ENCODE measurements around the gene ELMO2. TPM values are rescaled to one million over a fixed set of nuclear protein-coding genes. Genes with fewer than 3 reads are reported as not detected.

ELMO2 gene
- total and polyA plus RNA-seq, 2 experiments from 2014 or later, result 38.4 to 51.1 TPM

- H3K4me3 ChIP-seq, result no peak overlapping the region
- H4K20me1 ChIP-seq (ENCODE audit: insufficient read depth), result no peaks in the 10 kb centered on the region
- peaks cover 8% of the 10 kb centered on the region for H3K4me1 ChIP-seq (ENCODE audit: insufficient read depth)
- H3K9ac ChIP-seq, result no peak overlapping the region
- no peak for DNase-seq
- H3K27ac ChIP-seq, result no peak overlapping the region
- H3F3A ChIP-seq (ENCODE audit: insufficient read depth), result 0 out of 2 replicates have a peak, but pooled peaks cover 4% of the 10 kb centered on the region
- TF ChIP-seq EZH2 (IDR thresholded peaks at IDR 0.05; ENCODE audit: insufficient read depth, poor library complexity, severe bottlenecking), result no peak
- H3K9me3 ChIP-seq (ENCODE audit: low read depth), result no peaks in the 10 kb centered on the region
- in situ Hi-C loops (cut with MboI), result no loop called here
- H3K4me2 ChIP-seq (ENCODE audit: unreplicated experiment), result no peak overlapping the region
- H2AFZ ChIP-seq, result no peak overlapping the region
- no peaks in the 10 kb centered on the region for H3K9me2 ChIP-seq (ENCODE audit: insufficient read depth)
- no peaks in the 10 kb centered on the region for H3K36me3 ChIP-seq (ENCODE audit: low read depth)
- WGBS, 2 experiments (ENCODE audit: low coverage in 1 of 2, low lambda C conversion rate in 2 of 2, missing lambda C conversion rate in 2 of 2), result 86% methylated on average over 7 of the region's 7 CpGs
- H3K27me3 ChIP-seq (replicated peaks; ENCODE audit: insufficient read depth), result no peaks in the 10 kb centered on the region
- H3K79me2 ChIP-seq (ENCODE audit: insufficient read depth), result peaks cover 18% of the 10 kb centered on the region
Observed at GRCh38 chr20:46355778-46356177, 50.6 kb downstream of the ELMO2 start.

GRCh38 chr20:46354920-46355654 is 51.3 kb downstream of the ELMO2 start:
- Histone ChIP-seq H3F3A (ENCODE audit: insufficient read depth) (0 out of 2 replicates have a peak, but pooled peaks cover 5% of the 10 kb centered on the region), H3K27ac (no peak overlapping the region), H3K27me3 (replicated peaks; ENCODE audit: insufficient read depth) (no peaks in the 10 kb centered on the region), H3K79me2 (ENCODE audit: insufficient read depth) (peaks cover 14% of the 10 kb centered on the region), H3K9ac (no peak overlapping the region), H3K9me3 (ENCODE audit: low read depth) (no peaks in the 10 kb centered on the region), H2AFZ (no peak overlapping the region), H3K4me3 (no peak overlapping the region), H3K4me2 (ENCODE audit: unreplicated experiment) (no peak overlapping the region), H3K4me1 (ENCODE audit: insufficient read depth) (peaks cover 13% of the 10 kb centered on the region), H3K36me3 (ENCODE audit: low read depth) (no peaks in the 10 kb centered on the region), H4K20me1 (ENCODE audit: insufficient read depth) (no peaks in the 10 kb centered on the region), H3K9me2 (ENCODE audit: insufficient read depth) (no peaks in the 10 kb centered on the region)
- TF ChIP-seq EZH2 (IDR thresholded peaks at IDR 0.05; ENCODE audit: insufficient read depth, poor library complexity, severe bottlenecking), result no peak
- TF ChIP-seq EZH2phosphoT487 (IDR thresholded peaks at IDR 0.05; ENCODE audit: insufficient read depth, low read depth), result no peak
- no peak for DNase-seq
- 85 to 87% methylated on average over 19 to 20 of the region's 20 CpGs for WGBS, 2 experiments (ENCODE audit: low coverage in 1 of 2, low lambda C conversion rate in 2 of 2, missing lambda C conversion rate in 2 of 2)
- in situ Hi-C loops (cut with MboI), result no loop called here

GRCh38 chr20:46354207-46354555 is 52.2 kb downstream of the ELMO2 start:
- H2AFZ ChIP-seq, result no peak overlapping the region

GRCh38 chr20:46353500-46354206 is 52.8 kb downstream of the ELMO2 start:
- Histone ChIP-seq H3K27ac (no peak overlapping the region), H4K20me1 (ENCODE audit: insufficient read depth) (no peaks in the 10 kb centered on the region), H3F3A (ENCODE audit: insufficient read depth) (0 out of 2 replicates have a peak, but pooled peaks cover 5% of the 10 kb centered on the region), H3K27me3 (replicated peaks; ENCODE audit: insufficient read depth) (no peaks in the 10 kb centered on the region), H3K79me2 (ENCODE audit: insufficient read depth) (no peaks in the 10 kb centered on the region), H3K9ac (no peak overlapping the region), H3K4me2 (ENCODE audit: unreplicated experiment) (no peak overlapping the region), H3K4me3 (no peak overlapping the region), H3K36me3 (ENCODE audit: low read depth) (no peaks in the 10 kb centered on the region), H3K4me1 (ENCODE audit: insufficient read depth) (peaks cover 16% of the 10 kb centered on the region), H3K9me2 (ENCODE audit: insufficient read depth) (no peaks in the 10 kb centered on the region), H3K9me3 (ENCODE audit: low read depth) (no peaks in the 10 kb centered on the region), H2AFZ (no peak overlapping the region)
- no peak for DNase-seq
- in situ Hi-C loops (cut with MboI), result no loop called here
- WGBS, 2 experiments (ENCODE audit: low coverage in 1 of 2, low lambda C conversion rate in 2 of 2, missing lambda C conversion rate in 2 of 2), result 82 to 84% methylated on average over 14 of the region's 14 CpGs
- no peak for TF ChIP-seq EZH2 (IDR thresholded peaks at IDR 0.05; ENCODE audit: insufficient read depth, poor library complexity, severe bottlenecking)
- no peak for TF ChIP-seq EZH2phosphoT487 (IDR thresholded peaks at IDR 0.05; ENCODE audit: insufficient read depth, low read depth)

More at GRCh38 chr20:46354207-46354555, 52.2 kb downstream of the ELMO2 start:
- no peaks in the 10 kb centered on the region for H4K20me1 ChIP-seq (ENCODE audit: insufficient read depth)
- in situ Hi-C loops (cut with MboI), result no loop called here
- H3K9ac ChIP-seq, result no peak overlapping the region
- H3K79me2 ChIP-seq (ENCODE audit: insufficient read depth), result 0 out of 2 replicates have a peak, but pooled peaks cover 5% of the 10 kb centered on the region
- no peaks in the 10 kb centered on the region for H3K9me2 ChIP-seq (ENCODE audit: insufficient read depth)
- DNase-seq, result no peak
- H3K4me2 ChIP-seq (ENCODE audit: unreplicated experiment), result no peak overlapping the region
- WGBS, 2 experiments (ENCODE audit: low coverage in 1 of 2, low lambda C conversion rate in 2 of 2, missing lambda C conversion rate in 2 of 2), result 90 to 92% methylated on average over 4 of the region's 4 CpGs
- H3K27me3 ChIP-seq (replicated peaks; ENCODE audit: insufficient read depth), result no peaks in the 10 kb centered on the region
- 0 out of 2 replicates have a peak, but pooled peaks cover 5% of the 10 kb centered on the region for H3F3A ChIP-seq (ENCODE audit: insufficient read depth)
- H3K9me3 ChIP-seq (ENCODE audit: low read depth), result no peaks in the 10 kb centered on the region
- H3K4me1 ChIP-seq (ENCODE audit: insufficient read depth), result peaks cover 16% of the 10 kb centered on the region
- TF ChIP-seq EZH2phosphoT487 (IDR thresholded peaks at IDR 0.05; ENCODE audit: insufficient read depth, low read depth) (no peak), EZH2 (IDR thresholded peaks at IDR 0.05; ENCODE audit: insufficient read depth, poor library complexity, severe bottlenecking) (no peak)
- H3K36me3 ChIP-seq (ENCODE audit: low read depth), result no peaks in the 10 kb centered on the region
- H3K4me3 ChIP-seq, result no peak overlapping the region
- no peak overlapping the region for H3K27ac ChIP-seq

All from GM23248 (cell line).